Stimulated activated naive B cell treated with anti-CD40 and anti-IgM and Interleukin-4, amounts not matched to agents 10 μg/mL and 1 μg/mL and 100 μg/mL, for 72 hours (primary cell): ENCODE results near the gene LRP8.

ENCODE experiments used
- ATAC-seq, 2 donors: fragments of 150-1000 bp; cut with Tn5 transposase; replicated peaks; 2 replicates each; pipeline ENCODE4 v1.10.0; 2021; ENCODE audit warnings: moderate library complexity in 1 of 2
- DNase-seq: peaks from one replicate; pipeline ENCODE4 v3.0.0; 2021
- H3K27ac Mint-ChIP-seq: one replicate; pipeline ENCODE4 v1.8.0; 2022; ENCODE audit warnings: mild to moderate bottlenecking, mixed read lengths
- H3K27me3 Mint-ChIP-seq, 2 donors: one replicate each; pipeline ENCODE4 v1.8.0; 2022; ENCODE audit warnings: mixed read lengths in 2 of 2
- H3K36me3 Mint-ChIP-seq, 2 donors: one replicate each; pipeline ENCODE4 v1.8.0; 2022; ENCODE audit warnings: mixed read lengths in 2 of 2, mild to moderate bottlenecking in 1 of 2
- H3K4me1 Mint-ChIP-seq, 2 donors: one replicate each; pipeline ENCODE4 v1.8.0; 2022; ENCODE audit warnings: mixed read lengths in 2 of 2, mild to moderate bottlenecking in 1 of 2
- H3K4me3 Mint-ChIP-seq, 2 donors: one replicate each; pipeline ENCODE4 v1.8.0; 2022; ENCODE audit warnings: mild to moderate bottlenecking in 2 of 2, mixed read lengths in 2 of 2, moderate library complexity in 1 of 2
- H3K9me3 Mint-ChIP-seq, 2 donors: one replicate each; pipeline ENCODE4 v1.8.0; 2022; ENCODE audit warnings: mixed read lengths in 2 of 2, mild to moderate bottlenecking in 1 of 2

Gene LRP8

DNA sequence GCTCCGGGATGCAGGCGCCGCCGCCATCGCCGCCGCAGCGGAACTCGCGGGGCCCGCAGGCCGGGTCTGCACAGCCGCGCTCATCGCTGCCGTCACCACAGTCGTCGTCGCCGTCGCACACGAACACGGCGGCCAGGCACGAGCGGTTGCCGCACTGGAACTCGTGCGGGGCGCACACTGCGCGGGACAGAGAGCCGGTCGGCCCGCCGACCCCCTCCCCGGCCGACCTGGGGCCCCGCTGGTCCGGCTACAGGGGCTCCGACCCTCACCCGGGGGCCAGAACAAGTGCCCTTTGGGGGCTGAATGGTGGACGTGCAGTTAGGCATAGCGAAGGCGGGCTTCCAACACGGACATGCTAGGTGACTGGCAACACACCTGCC, 51.0 kb downstream of the LRP8 start:
- ATAC-seq, result no peak
- Mint-ChIP-seq H3K27me3 (no peaks in the 10 kb centered on the region), H3K9me3 (no peaks in the 10 kb centered on the region), H3K4me1 (peaks cover 7 to 8% of the 10 kb centered on the region in 2 donors), H3K4me3 (no peak overlapping the region), H3K27ac (no peak overlapping the region), H3K36me3 (peaks cover 57 to 82% of the 10 kb centered on the region in 2 donors)
- DNase-seq, result no peak

DNA sequence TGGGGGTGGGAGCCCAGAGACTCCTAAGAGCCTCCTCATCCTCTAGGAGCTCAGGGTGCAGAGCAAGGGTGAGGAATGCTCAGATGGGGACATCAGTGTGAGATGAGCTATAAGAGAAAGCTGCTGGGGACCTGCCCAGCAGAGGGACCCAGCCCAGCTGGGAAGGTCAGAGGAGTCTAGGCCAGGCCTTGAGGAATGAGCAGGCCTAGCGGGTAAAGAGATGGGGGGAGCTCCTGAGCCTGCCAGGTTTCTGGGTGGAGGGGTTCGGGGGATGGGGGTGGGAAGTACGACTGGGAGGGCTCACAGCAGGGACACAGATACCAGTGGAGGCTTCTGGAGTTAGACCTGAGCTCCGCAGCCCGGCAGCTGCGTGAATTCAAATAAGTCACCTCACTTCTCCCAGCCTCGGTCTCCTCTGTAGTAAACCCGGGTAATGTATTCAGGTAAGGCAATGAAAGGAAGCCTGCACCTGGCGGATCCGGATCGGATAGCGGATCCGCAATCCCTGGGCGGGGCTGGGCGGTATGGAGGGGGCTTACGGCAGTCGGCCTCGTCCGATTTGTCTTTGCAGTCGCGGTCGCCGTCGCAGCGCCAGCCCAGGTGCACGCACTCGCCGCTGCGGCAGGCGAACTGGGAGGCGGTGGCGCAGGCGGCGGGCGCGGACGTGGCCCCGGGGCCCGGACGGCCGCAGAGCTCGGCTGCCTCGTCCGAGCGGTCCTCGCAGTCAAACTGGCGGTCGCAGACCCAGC, 51.5 kb downstream of the LRP8 start:
- ATAC-seq, result no peak
- no peak for DNase-seq
- Mint-ChIP-seq H3K4me1 (peaks cover 11 to 12% of the 10 kb centered on the region in 2 donors), H3K4me3 (no peak overlapping the region), H3K27ac (no peak overlapping the region), H3K27me3 (no peaks in the 10 kb centered on the region), H3K36me3 (peaks cover 54 to 82% of the 10 kb centered on the region in 2 donors), H3K9me3 (no peaks in the 10 kb centered on the region)

DNA sequence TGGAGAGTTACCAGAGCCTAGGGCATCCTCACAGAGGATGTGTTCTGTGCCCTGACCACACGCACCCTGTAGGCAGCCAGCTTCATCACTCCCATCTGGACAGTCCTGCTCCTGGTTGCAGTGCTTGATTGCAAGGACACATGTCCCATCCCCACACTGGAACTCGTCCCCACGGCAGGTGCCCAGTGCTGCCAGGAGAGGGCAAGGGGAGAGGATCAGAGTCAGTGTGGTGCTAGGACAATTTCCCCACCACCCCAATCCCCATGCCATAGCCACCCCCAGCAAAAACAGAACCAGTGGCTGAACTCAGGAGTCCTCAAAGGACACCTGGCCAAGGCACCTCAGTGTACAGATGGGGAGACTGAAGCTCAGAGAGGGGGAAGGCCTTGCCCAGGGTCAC, 52.3 kb downstream of the LRP8 start:
- peaks cover 18 to 19% of the 10 kb centered on the region in 2 donors for H3K4me1 Mint-ChIP-seq
- peak overlapping the region; percentile 51 for H3K27ac Mint-ChIP-seq
- H3K36me3 Mint-ChIP-seq, result peaks cover 52 to 83% of the 10 kb centered on the region in 2 donors
- DNase-seq (no peak), ATAC-seq (no peak)
- no peaks in the 10 kb centered on the region for H3K27me3 Mint-ChIP-seq
- H3K4me3 Mint-ChIP-seq, result no peak overlapping the region
- no peaks in the 10 kb centered on the region for H3K9me3 Mint-ChIP-seq

DNA sequence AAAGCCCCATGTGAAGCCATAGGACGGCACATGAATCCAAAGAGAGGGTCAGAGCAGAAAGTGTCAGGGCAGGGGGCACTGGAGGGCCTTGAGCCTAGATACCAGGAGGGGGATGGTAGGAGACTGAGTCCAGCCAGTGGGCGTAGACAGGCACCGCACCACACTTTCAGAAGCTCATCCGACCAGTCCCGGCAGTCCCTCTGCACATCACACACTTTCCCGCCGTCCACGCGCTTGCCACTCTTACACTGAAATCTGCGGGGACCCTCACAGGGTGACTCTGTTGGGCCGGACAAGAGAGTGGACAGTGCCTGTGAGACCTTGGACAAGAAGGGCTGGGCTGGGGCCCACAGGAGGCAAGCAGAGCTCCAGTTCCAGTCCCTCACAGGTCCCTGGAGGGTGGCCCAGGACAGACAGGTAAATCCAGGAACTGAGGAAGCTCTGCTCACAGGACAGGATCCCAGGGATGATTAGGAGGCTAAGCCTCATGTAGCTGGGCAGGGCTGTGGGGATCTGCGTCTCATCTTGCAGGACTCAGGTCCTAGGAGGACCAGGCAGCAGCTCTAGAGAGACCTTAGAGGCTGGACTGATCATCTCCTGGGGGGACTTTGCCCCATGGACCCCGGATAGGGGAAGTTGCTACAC, 53.2 kb downstream of the LRP8 start:
- Mint-ChIP-seq H3K4me1 (peaks cover 26 to 28% of the 10 kb centered on the region in 2 donors), H3K4me3 (no peak overlapping the region), H3K27ac (peak overlapping the region; percentile 48), H3K27me3 (no peaks in the 10 kb centered on the region), H3K36me3 (peaks cover 55 to 83% of the 10 kb centered on the region in 2 donors), H3K9me3 (no peaks in the 10 kb centered on the region)
- ATAC-seq (no peak), DNase-seq (no peak)

DNA sequence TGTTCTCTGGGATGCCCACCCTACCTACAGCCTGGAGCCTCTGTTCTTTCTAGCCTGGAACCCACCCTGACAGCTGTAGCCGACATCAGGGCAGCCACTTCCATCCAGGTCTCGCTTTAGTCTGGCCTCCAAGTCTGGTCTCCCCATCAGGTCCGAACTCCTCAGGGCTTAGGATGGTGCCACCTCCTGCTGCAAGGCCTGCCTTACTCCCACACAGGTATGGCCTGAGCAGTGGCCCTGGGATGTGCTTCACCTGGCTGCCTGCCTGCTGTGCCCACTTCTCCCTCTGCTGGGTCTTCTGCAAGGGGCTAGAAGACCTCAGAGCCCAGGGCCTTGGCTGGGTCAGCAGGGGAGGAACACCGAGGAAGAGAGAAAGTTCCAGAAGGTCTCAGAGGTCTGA, 53.8 kb downstream of the LRP8 start:
- no peaks in the 10 kb centered on the region for H3K27me3 Mint-ChIP-seq
- H3K9me3 Mint-ChIP-seq, result no peaks in the 10 kb centered on the region
- no peak overlapping the region for H3K4me3 Mint-ChIP-seq
- peaks cover 26 to 32% of the 10 kb centered on the region in 2 donors for H3K4me1 Mint-ChIP-seq
- peaks cover 58 to 82% of the 10 kb centered on the region in 2 donors for H3K36me3 Mint-ChIP-seq
- H3K27ac Mint-ChIP-seq, result no peak overlapping the region
- no peak for ATAC-seq
- DNase-seq, result no peak

DNA sequence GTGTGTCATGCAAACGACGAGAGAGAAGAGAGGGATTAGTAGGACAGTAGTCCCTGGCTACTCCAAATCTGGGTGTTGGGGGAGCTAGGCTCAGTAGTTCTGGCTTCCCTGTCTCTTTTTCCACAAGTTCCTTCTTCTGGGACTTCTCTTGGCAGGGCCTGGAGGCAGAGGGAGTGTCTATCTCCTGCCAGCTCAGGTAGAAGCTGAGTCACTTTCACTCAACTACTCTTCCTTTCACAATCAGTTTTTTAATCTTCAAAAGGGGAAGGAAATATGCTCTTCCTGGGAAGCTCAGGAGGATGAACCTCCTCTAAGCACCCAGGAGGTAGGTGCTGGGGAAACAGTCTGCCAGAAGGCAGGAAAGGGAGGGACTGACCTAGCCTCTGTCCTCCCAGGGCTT, 54.3 kb downstream of the LRP8 start:
- Mint-ChIP-seq H3K4me1 (peaks cover 26 to 32% of the 10 kb centered on the region in 2 donors), H3K27me3 (no peaks in the 10 kb centered on the region), H3K4me3 (no peak overlapping the region), H3K27ac (peak overlapping the region; percentile 57), H3K36me3 (peaks cover 63 to 86% of the 10 kb centered on the region in 2 donors), H3K9me3 (no peaks in the 10 kb centered on the region)
- DNase-seq (no peak), ATAC-seq (no peak)

DNA sequence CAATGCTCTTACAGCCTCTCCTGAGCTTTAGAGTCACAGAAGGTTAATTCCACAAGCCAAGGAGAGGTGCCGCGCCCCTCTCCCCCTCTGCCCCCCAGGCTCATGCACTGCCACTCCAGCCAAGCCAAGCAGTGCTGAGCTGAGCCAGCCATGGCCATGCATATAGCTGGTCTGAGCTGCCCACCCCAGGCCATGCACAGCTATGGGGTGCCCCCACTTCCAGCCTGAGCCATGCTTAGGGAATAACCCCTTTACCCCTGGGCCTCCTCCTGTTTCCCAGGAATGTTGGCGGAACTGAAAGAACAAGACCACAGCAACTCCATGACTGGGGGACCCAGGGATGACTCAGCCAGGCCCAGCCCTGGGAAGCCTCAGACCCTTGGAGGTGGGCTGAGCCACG, 55.5 kb downstream of the LRP8 start:
- H3K4me3 Mint-ChIP-seq, result no peak overlapping the region
- ATAC-seq, result no peak

DNA sequence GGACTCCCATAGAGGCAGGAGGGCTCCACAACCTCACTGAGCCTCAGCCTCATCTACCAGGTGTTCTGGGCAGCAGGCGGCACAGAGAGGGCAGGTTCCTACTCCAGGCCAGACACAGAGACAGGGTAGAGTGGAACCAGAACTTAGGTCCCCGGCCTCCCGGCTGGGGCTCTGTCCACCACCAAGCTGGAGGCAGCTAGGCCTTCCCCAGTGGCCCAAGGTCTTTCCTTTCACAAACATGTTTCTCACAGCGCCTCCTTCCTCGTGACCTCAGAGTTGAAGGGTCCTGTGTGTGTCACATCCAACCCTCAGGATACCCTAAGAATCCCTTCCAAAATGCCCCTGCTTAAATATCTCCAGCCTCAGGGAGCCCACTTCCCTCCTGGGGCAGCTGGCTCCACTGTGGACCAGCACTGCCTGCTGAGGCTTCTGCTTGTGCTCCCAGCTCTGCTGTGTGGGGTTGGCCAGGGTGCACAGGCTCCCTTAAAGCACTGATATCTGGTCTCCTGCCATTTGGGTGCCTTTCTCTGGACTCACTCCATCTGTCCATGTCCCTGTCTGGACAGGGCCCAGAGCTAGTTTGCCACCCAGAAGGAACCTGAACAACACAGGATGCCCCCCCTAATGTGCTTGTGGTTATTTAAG, 56.3 kb downstream of the LRP8 start:
- peaks cover 25 to 32% of the 10 kb centered on the region in 2 donors for H3K4me1 Mint-ChIP-seq
- no peak overlapping the region for H3K27ac Mint-ChIP-seq
- no peaks in the 10 kb centered on the region for H3K9me3 Mint-ChIP-seq
- ATAC-seq (no peak), DNase-seq (no peak)
- H3K36me3 Mint-ChIP-seq, result peaks cover 61 to 91% of the 10 kb centered on the region in 2 donors
- no peak overlapping the region for H3K4me3 Mint-ChIP-seq
- no peaks in the 10 kb centered on the region for H3K27me3 Mint-ChIP-seq

More for the DNA sequence above, 55.5 kb downstream of the LRP8 start:
- H3K9me3 Mint-ChIP-seq, result no peaks in the 10 kb centered on the region
- H3K4me1 Mint-ChIP-seq, result peaks cover 25 to 32% of the 10 kb centered on the region in 2 donors
- DNase-seq, result no peak
- H3K27me3 Mint-ChIP-seq, result no peaks in the 10 kb centered on the region
- H3K36me3 Mint-ChIP-seq, result peaks cover 57 to 86% of the 10 kb centered on the region in 2 donors
- peak overlapping the region; percentile 39 for H3K27ac Mint-ChIP-seq

DNA sequence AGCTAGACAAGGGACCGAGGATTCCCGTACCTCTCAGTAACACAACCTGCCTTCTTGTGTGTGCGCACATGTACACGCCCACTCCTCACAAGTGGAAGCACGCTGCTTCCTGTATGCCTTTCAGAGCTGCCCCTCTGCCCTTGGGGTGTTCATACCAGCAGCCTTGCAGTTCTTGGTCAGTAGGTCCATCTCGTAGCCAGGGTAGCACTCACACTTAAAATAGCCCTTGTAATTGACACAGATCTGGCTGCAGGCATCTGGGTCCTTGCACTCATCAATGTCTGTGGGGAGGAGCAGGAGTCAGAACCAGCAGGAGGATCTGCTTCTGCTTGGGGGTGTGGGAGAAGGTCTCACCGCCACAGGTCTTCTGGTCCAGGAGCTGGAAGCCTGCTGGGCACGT, 57.0 kb downstream of the LRP8 start:
- DNase-seq (no peak), ATAC-seq (no peak)
- Mint-ChIP-seq H3K4me3 (no peak overlapping the region), H3K27ac (peak overlapping the region; percentile 78), H3K9me3 (no peaks in the 10 kb centered on the region), H3K4me1 (peaks cover 25 to 32% of the 10 kb centered on the region in 2 donors), H3K36me3 (peaks cover 65 to 91% of the 10 kb centered on the region in 2 donors), H3K27me3 (no peaks in the 10 kb centered on the region)

DNA sequence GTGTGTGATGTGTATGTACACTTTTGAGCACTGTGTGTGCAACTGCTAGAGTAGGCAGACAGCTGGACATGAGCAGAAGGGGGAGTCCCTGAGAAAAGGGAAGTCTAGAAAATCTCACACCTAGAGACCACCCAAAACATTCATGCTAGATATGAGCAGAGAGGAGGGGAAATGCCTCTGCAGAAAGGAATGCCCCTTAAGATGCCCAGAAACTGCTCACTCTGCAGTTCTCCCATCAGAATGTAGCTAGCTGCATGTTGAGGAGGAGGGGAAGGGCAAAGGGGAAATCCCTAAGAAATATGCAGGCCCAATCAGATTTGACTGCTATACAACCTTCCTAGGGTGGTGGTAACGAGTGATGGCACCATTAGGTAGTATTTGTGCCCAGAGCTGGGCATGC, 57.8 kb downstream of the LRP8 start:
- Mint-ChIP-seq H3K4me3 (peak overlapping the region; percentile 23 to 46), H3K4me1 (peaks cover 25 to 32% of the 10 kb centered on the region in 2 donors), H3K27me3 (no peaks in the 10 kb centered on the region), H3K36me3 (peaks cover 65 to 92% of the 10 kb centered on the region in 2 donors), H3K27ac (peak overlapping the region; percentile 87), H3K9me3 (no peaks in the 10 kb centered on the region)
- ATAC-seq (peak; percentile 92 to 93), DNase-seq (peak; percentile 47)

DNA sequence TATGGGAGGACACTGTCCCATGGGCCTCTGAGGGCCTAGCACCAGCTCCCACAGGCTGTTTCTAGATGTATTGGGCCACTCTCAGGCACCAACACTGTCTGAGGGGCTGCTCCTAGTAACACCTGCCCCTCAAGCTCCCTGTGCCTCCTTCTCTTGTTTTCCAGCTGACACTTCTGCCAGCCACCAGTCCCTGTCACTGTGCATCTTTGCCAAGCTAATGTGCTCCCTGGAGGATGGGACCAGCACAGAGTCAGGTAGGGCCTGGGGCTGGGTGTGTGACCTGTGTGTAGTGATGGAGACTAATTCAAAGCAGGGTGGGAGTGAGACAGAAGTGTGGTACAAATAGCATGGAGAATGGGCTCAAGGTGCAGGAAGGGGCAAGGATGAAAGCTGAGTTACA, 60.1 kb downstream of the LRP8 start:
- H3K27me3 Mint-ChIP-seq, result no peaks in the 10 kb centered on the region
- ATAC-seq (no peak), DNase-seq (no peak)
- no peak overlapping the region for H3K27ac Mint-ChIP-seq
- no peak overlapping the region for H3K4me3 Mint-ChIP-seq
- H3K36me3 Mint-ChIP-seq, result peaks cover 71 to 95% of the 10 kb centered on the region in 2 donors
- H3K4me1 Mint-ChIP-seq, result peaks cover 24 to 32% of the 10 kb centered on the region in 2 donors
- H3K9me3 Mint-ChIP-seq, result no peaks in the 10 kb centered on the region

DNA sequence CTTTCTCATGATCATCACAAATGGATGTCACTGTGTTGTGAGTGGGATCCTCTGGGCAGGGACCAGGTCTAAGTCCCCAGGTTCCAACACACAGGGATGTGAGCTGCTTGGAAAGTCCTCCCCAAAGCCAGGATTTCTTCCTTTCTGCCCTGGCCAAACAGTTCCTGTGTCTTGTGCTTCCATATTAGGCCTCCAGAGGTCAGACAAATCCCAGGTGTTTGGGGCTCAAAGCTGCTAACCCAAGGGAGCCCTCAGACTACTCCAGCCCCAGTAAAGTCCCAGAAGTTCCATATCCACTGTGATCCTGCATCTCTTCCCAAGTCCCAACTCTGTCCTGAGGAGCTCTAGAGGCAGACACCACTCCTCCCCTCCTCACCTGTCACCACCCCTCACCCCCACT, 61.8 kb downstream of the LRP8 start:
- peaks cover 70 to 90% of the 10 kb centered on the region in 2 donors for H3K36me3 Mint-ChIP-seq
- DNase-seq (no peak), ATAC-seq (no peak)
- H3K27me3 Mint-ChIP-seq, result no peaks in the 10 kb centered on the region
- H3K4me3 Mint-ChIP-seq, result no peak overlapping the region
- H3K27ac Mint-ChIP-seq, result peak overlapping the region; percentile 75
- no peaks in the 10 kb centered on the region for H3K9me3 Mint-ChIP-seq
- peaks cover 15 to 18% of the 10 kb centered on the region in 2 donors for H3K4me1 Mint-ChIP-seq

DNA sequence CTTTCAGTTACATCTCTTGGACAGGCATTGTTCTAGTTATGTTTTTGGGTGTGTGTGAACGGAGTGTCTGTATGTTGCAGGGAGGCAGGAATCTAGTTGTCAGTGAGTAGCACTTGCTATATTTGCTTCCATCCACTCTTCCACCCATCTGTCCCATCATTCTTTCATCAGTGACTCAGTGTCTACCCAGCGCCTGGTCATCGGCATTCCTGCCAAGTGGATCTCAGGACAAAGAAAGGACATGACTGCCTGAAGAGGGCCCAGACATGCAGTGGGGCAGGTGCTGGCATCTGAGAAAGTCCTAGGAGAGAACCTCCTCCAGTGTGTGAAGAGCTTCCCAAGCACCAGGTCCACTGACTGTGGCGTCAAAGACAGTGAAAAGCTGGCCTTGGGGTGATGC, 62.3 kb downstream of the LRP8 start:
- Mint-ChIP-seq H3K36me3 (peaks cover 69 to 89% of the 10 kb centered on the region in 2 donors), H3K4me3 (no peak overlapping the region)

DNA sequence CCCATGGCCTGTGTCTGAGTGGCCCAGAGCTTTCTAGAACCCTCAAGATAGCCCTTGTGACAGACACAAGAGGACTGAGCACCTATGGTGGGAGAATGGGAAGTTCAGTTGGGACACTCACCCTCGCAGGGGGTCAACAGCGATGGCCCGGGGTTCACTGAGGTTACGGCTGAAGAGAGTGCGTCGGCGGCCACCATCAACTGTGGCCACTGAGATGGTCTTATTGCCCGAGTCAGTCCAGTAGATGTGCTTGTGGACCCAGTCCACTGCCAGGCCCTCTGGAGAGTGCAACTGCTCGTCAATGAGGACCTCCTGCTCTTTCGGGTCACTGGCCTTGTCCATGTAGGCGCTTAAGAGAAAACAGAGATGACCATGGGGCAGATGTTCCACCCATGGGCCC, 63.8 kb downstream of the LRP8 start:
- DNase-seq, result no peak
- no peaks in the 10 kb centered on the region for H3K9me3 Mint-ChIP-seq
- H3K4me1 Mint-ChIP-seq, result peaks cover 0 to 1% of the 10 kb centered on the region in 2 donors
- H3K36me3 Mint-ChIP-seq, result peaks cover 70 to 93% of the 10 kb centered on the region in 2 donors
- H3K27ac Mint-ChIP-seq, result no peak overlapping the region
- no peak overlapping the region for H3K4me3 Mint-ChIP-seq
- no peak for ATAC-seq
- no peaks in the 10 kb centered on the region for H3K27me3 Mint-ChIP-seq

More for the DNA sequence above, 62.3 kb downstream of the LRP8 start:
- DNase-seq (no peak), ATAC-seq (no peak)
- Mint-ChIP-seq H3K4me1 (peaks cover 11 to 13% of the 10 kb centered on the region in 2 donors), H3K27me3 (no peaks in the 10 kb centered on the region), H3K9me3 (no peaks in the 10 kb centered on the region), H3K27ac (no peak overlapping the region)
